WTC11 (cell line): ENCODE results near the gene SH3RF2. TPM values are rescaled to one million over a fixed set of nuclear protein-coding genes. Genes with fewer than 3 reads are reported as not detected.
"Not testable (repeated sequence)": the region's sequence is repeated elsewhere in the genome, so short reads cannot be mapped to it uniquely, and the experiment has no call there.

Source experiments
- ATAC-seq: fragments of 200-7000 bp; cut with Tn5 transposase; 2 replicates; pipeline ENCODE4 v1.10.0; 2021; ENCODE audit warnings: mild to moderate bottlenecking, moderate library complexity
- CTCF ChIA-PET: fragments of 300-600 bp; sonication (Branson Sonifier 250); formaldehyde crosslinking; loops from one replicate; lab custom pipeline; 2021; ENCODE audit warnings: antibody characterized with exemption; lab: Charles Lee
- POLR2A ChIA-PET: fragments of 350-600 bp; sonication (Branson Sonifier 250); formaldehyde crosslinking; loops from one replicate; lab custom pipeline; 2021; ENCODE audit warnings: antibody characterized with exemption; lab: Charles Lee
- DNase-seq: peaks from one replicate; pipeline ENCODE4 v3.0.0; 2021; ENCODE audit warnings: low spot score
- H3K27ac Mint-ChIP-seq: 2 replicates; pipeline ENCODE4 v1.8.0; 2021; ENCODE audit warnings: mixed read lengths
- H3K27me3 Mint-ChIP-seq: 2 replicates; pipeline ENCODE4 v1.8.0; 2021; ENCODE audit warnings: low read depth, mild to moderate bottlenecking, moderate library complexity, mixed read lengths
- H3K36me3 Mint-ChIP-seq: 2 replicates; pipeline ENCODE4 v1.8.0; 2021; ENCODE audit warnings: mixed read lengths
- H3K4me1 Mint-ChIP-seq: 2 replicates; pipeline ENCODE4 v1.8.0; 2022; ENCODE audit warnings: mixed read lengths
- H3K4me3 Mint-ChIP-seq: 2 replicates; pipeline ENCODE4 v1.8.0; 2021; ENCODE audit warnings: mild to moderate bottlenecking, moderate library complexity, mixed read lengths
- H3K9me3 Mint-ChIP-seq: 2 replicates; pipeline ENCODE4 v1.8.0; 2021; ENCODE audit warnings: mixed read lengths
- CBFB ChIP-seq: sonication (generic); formaldehyde crosslinking; IDR thresholded peaks from 2 replicates; pipeline ENCODE4 v1.8.1; 2022; ENCODE audit warnings: mild to moderate bottlenecking, low read depth, missing genetic modification reagents
- ELF4 ChIP-seq: sonication (generic); formaldehyde crosslinking; IDR thresholded peaks from 2 replicates; pipeline ENCODE4 v1.8.1; 2022; ENCODE audit warnings: low read depth, mild to moderate bottlenecking, moderate library complexity, missing genetic modification reagents
- FOXP4 ChIP-seq: sonication (generic); formaldehyde crosslinking; IDR thresholded peaks from 2 replicates; pipeline ENCODE4 v1.8.0; 2022; ENCODE audit warnings: mild to moderate bottlenecking, missing genetic modification reagents
- GABPB1 ChIP-seq: sonication (generic); formaldehyde crosslinking; IDR thresholded peaks from 2 replicates; pipeline ENCODE4 v1.8.1; 2023; ENCODE audit warnings: mild to moderate bottlenecking, missing genetic modification reagents
- GRHL2 ChIP-seq: fragments of 250-450 bp; sonication (Bioruptor Pico); IDR thresholded peaks from 2 replicates; pipeline ENCODE4 v1.8.0; 2022; ENCODE audit warnings: mild to moderate bottlenecking, moderate library complexity; ENCODE audit not compliant: insufficient replicate concordance, severe bottlenecking
- JAZF1 ChIP-seq: fragments of 250-450 bp; sonication (Bioruptor Pico); IDR thresholded peaks from 2 replicates; pipeline ENCODE4 v1.9.0; 2021; ENCODE audit warnings: moderate library complexity, mild to moderate bottlenecking, inconsistent platforms
- JUN ChIP-seq: sonication (generic); formaldehyde crosslinking; IDR thresholded peaks from 2 replicates; pipeline ENCODE4 v1.8.0; 2023; ENCODE audit warnings: mild to moderate bottlenecking, missing genetic modification reagents
- NR3C1 ChIP-seq: sonication (generic); formaldehyde crosslinking; conservative IDR thresholded peaks from 2 replicates; pipeline ENCODE4 v1.8.1; 2023; ENCODE audit warnings: low read depth, mild to moderate bottlenecking, missing genetic modification reagents
- OVOL2 ChIP-seq: fragments of 250-450 bp; sonication (Bioruptor Pico); IDR thresholded peaks from 2 replicates; pipeline ENCODE4 v1.9.0; 2021; ENCODE audit warnings: mild to moderate bottlenecking, borderline replicate concordance
- STAT6 ChIP-seq: sonication (generic); formaldehyde crosslinking; conservative IDR thresholded peaks from 2 replicates; pipeline ENCODE4 v1.8.1; 2023; ENCODE audit warnings: mild to moderate bottlenecking, low read depth, missing genetic modification reagents, moderate library complexity
- USF1 ChIP-seq: sonication (generic); formaldehyde crosslinking; IDR thresholded peaks from 2 replicates; pipeline ENCODE4 v1.8.0; 2022; ENCODE audit warnings: mild to moderate bottlenecking, missing genetic modification reagents
- ZNF121 ChIP-seq: sonication (generic); formaldehyde crosslinking; IDR thresholded peaks from 2 replicates; pipeline ENCODE4 v1.8.0; 2023; ENCODE audit warnings: missing genetic modification reagents
- ZNF219 ChIP-seq: sonication (generic); formaldehyde crosslinking; IDR thresholded peaks from 2 replicates; pipeline ENCODE4 v1.8.0; 2023; ENCODE audit warnings: missing genetic modification reagents, mild to moderate bottlenecking, borderline replicate concordance
- ZNF317 ChIP-seq: sonication (generic); formaldehyde crosslinking; IDR thresholded peaks from 2 replicates; pipeline ENCODE4 v1.8.1; 2023; ENCODE audit warnings: low read depth, mild to moderate bottlenecking, moderate library complexity, missing genetic modification reagents, borderline replicate concordance
- ZNF416 ChIP-seq: fragments of 250-450 bp; sonication (Bioruptor Pico); IDR thresholded peaks from 2 replicates; pipeline ENCODE4 v1.9.0; 2021; ENCODE audit warnings: mild to moderate bottlenecking, inconsistent platforms
- total RNA-seq: library from RNA; stranded (reverse); gene quantifications from 3 replicates; pipeline ENCODE4 v1.2.3, GENCODE V29; 2021
- TF ChIP-seq, protein P1 (sequence below): fragments of 250-450 bp; sonication (Bioruptor Pico); IDR thresholded peaks from 2 replicates; pipeline ENCODE4 v1.9.0; 2021; ENCODE audit warnings: moderate library complexity, mild to moderate bottlenecking, inconsistent platforms, borderline replicate concordance
- TF ChIP-seq, protein P2 (sequence below): sonication (generic); formaldehyde crosslinking; IDR thresholded peaks from 2 replicates; pipeline ENCODE4 v1.8.1; 2023; ENCODE audit warnings: mild to moderate bottlenecking, missing genetic modification reagents, moderate library complexity
- TF ChIP-seq, protein P3 (sequence below): sonication (generic); formaldehyde crosslinking; IDR thresholded peaks from 2 replicates; pipeline ENCODE4 v1.8.1; 2023; ENCODE audit warnings: mild to moderate bottlenecking, missing genetic modification reagents

Gene SH3RF2
- total RNA-seq, 1 experiment from 2014 or later: 0.83 TPM

DNA sequence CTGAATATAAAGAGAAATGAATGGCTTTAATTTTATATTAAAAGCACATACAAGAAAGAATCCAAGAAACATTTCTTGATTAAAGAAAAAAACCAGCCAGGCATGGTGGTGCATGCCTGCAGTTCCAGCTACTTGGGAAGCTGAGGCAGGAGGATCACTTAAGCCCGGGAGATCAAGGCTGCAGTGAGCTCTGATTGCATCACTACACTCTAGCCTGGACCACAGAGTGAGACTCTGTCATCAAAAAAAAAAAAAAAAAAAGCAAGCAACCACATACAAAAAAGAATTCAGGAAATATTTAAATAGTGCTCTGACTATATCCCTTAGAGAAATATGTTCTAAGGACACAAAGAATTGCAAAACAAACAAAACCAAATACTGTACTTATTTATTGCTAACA, 171.5 kb downstream of the SH3RF2 start (continued):
- no peak for TF ChIP-seq NR3C1 (CRISPR knock-in tag)
- no peak for TF ChIP-seq CBFB (CRISPR knock-in tag)
- TF ChIP-seq, all 79 proteins: peak for 0

GRCh38 chr5:146108870-146109269, 172.5 kb downstream of the SH3RF2 start:
- H3K27me3 Mint-ChIP-seq, POLR2A ChIA-PET, H3K27ac Mint-ChIP-seq, H3K4me1 Mint-ChIP-seq, H3K4me3 Mint-ChIP-seq, H3K9me3 Mint-ChIP-seq, CTCF ChIA-PET, ATAC-seq, DNase-seq: not testable (repeated sequence)
- TF ChIP-seq ZNF121 (CRISPR knock-in tag): peak; percentile 64; the same call in 1 of the 2 replicates
- peaks cover 23% of the 10 kb centered on the region for H3K36me3 Mint-ChIP-seq

DNA sequence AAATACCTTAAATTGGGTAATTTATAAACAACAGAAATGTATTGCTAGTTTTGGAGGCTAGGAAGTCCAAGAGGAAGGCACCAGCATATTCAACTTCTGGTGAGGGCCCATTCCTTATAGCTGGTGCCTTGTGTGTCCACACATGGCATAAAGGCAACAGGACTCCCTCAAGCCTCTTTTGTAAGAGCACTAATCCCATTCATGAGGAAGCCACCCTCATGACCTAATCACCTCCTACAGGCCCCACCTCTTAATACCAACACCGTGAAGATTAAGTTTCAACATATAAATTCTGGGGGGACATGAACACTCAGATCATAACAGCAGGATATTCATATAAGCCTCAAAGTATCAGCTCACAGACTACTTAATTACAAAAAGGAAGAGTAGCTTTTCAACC, 173.0 kb downstream of the SH3RF2 start:
- Mint-ChIP-seq H3K27ac (no peak overlapping the region), H3K9me3 (no peaks in the 10 kb centered on the region), H3K4me3 (no peak overlapping the region), H3K4me1 (no peaks in the 10 kb centered on the region), H3K27me3 (no peaks in the 10 kb centered on the region), H3K36me3 (peaks cover 24% of the 10 kb centered on the region)
- no peak for DNase-seq
- ChIA-PET CTCF (no interaction called here), POLR2A (no interaction called here)
- ATAC-seq: peak; percentile 66
- TF ChIP-seq ZNF416 (CRISPR knock-in tag) (no peak), FOXP4 (CRISPR knock-in tag) (no peak), ZNF219 (CRISPR knock-in tag) (no peak), OVOL2 (CRISPR knock-in tag) (no peak), GRHL2 (CRISPR knock-in tag) (no peak), ZNF317 (CRISPR knock-in tag) (no peak), ELF4 (no peak), JAZF1 (no peak), USF1 (CRISPR knock-in tag) (no peak), GABPB1 (CRISPR knock-in tag) (no peak), STAT6 (CRISPR knock-in tag) (no peak), JUN (CRISPR knock-in tag) (no peak)
- TF ChIP-seq, protein P1, sequence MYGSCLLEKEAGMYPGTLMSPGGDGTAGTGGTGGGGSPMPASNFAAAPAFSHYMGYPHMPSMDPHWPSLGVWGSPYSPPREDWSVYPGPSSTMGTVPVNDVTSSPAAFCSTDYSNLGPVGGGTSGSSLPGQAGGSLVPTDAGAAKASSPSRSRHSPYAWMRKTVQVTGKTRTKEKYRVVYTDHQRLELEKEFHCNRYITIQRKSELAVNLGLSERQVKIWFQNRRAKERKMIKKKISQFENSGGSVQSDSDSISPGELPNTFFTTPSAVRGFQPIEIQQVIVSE: no peak
- TF ChIP-seq, protein P2, sequence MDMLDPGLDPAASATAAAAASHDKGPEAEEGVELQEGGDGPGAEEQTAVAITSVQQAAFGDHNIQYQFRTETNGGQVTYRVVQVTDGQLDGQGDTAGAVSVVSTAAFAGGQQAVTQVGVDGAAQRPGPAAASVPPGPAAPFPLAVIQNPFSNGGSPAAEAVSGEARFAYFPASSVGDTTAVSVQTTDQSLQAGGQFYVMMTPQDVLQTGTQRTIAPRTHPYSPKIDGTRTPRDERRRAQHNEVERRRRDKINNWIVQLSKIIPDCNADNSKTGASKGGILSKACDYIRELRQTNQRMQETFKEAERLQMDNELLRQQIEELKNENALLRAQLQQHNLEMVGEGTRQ (CRISPR knock-in tag): no peak
- TF ChIP-seq, protein P3, sequence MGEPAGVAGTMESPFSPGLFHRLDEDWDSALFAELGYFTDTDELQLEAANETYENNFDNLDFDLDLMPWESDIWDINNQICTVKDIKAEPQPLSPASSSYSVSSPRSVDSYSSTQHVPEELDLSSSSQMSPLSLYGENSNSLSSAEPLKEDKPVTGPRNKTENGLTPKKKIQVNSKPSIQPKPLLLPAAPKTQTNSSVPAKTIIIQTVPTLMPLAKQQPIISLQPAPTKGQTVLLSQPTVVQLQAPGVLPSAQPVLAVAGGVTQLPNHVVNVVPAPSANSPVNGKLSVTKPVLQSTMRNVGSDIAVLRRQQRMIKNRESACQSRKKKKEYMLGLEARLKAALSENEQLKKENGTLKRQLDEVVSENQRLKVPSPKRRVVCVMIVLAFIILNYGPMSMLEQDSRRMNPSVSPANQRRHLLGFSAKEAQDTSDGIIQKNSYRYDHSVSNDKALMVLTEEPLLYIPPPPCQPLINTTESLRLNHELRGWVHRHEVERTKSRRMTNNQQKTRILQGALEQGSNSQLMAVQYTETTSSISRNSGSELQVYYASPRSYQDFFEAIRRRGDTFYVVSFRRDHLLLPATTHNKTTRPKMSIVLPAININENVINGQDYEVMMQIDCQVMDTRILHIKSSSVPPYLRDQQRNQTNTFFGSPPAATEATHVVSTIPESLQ (CRISPR knock-in tag): no peak
